AG08395 (cell line): ENCODE results near the gene FSD2.
"Not testable (repeated sequence)": the region's sequence is repeated elsewhere in the genome, so short reads cannot be mapped to it uniquely, and the experiment has no call there.

Experiments
- DNase-seq: peaks from one replicate; pipeline ENCODE4 v3.0.0; 2012; ENCODE audit warnings: mixed read lengths, low spot score

Gene FSD2

DNA sequence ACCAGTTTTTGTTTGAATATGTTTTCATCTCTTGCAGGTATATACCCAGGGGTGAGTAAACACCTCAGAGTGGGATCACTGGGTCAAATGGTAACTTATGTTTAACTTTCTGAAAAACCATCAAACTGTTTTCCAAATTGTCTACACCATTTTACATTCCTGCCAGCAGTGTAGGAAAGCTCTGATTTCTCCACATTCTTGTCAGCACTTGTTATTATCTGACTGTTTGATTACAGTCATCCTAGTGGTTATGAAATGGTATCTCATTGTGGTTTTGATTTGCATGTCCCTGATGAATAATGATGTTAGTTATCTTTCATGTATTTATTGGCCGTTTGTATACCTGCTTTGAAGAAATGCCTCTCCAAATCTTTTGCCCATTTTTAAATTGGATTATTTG is 13.8 kb downstream of the FSD2 start:
- no peak for DNase-seq

GRCh38 chr15:82790321-82790720 is 15.5 kb downstream of the FSD2 start:
- no peak for DNase-seq

DNA sequence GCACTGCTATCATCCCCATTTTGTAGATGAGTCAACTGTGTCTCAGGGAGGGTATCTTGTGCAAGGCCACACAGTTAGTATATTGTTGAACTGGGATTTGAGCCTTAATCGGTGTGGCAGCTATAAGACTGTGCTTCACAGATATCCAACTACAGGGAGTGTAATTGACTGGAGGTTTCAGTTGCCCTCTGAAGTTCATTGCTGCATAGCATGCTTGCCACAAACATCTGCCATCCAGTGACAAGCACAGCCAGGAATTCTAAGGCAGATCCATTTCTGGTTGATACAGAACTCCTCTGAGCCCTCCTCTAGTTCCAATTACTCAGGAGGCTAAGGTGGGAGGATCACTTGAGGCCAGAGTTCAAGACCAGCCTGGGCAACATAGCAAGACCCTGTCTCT is 16.4 kb downstream of the FSD2 start:
- peak; percentile 18 for DNase-seq

DNA sequence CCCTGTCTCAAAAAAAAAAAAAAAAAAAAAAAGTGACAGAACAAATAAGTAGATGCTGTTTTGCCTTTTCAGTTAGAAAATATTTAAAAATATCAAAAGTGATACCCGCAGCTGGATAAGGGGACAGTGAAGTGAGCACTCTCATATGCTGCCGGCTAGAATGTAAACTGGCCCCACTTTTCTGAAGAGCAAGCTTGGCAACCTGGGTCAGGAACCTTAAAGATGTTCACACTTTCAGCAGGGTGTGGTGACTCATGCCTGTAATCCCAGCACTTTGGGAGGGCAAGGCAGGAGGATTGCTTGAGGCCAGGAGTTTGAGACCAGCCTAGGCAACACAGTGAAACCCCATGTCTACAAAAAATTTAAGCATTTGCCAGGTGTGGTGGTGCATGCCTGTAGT is 17.4 kb downstream of the FSD2 start:
- DNase-seq: no peak

- no peak for DNase-seq
These were observed 24.5 kb downstream of the FSD2 start for GRCh38 chr15:82781349-82781748.

DNA sequence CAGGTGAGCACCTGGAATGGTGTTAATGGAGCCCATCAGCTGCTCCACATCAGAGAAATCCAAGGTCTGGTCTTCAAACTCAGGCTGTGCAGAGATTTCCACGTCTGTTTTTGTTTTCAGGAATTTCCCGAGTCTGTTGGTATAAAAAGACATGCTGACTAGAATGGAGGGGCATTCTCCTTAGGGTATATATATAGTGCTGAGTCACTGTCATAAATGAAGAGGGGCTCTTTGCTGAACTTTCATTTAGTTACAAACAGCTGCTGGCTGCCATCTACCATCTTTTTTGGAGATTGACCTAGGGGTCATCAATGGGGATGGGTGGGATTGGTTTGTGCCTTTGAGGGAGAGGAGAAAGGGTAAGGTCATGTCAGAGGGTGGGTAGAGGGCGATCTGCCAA is 27.1 kb downstream of the FSD2 start:
- DNase-seq: no peak

- no peak for DNase-seq
These were observed 31.4 kb downstream of the FSD2 start for GRCh38 chr15:82774496-82774895.

GRCh38 chr15:82771789-82772607 is 33.9 kb downstream of the FSD2 start:
- no peak for DNase-seq

DNA sequence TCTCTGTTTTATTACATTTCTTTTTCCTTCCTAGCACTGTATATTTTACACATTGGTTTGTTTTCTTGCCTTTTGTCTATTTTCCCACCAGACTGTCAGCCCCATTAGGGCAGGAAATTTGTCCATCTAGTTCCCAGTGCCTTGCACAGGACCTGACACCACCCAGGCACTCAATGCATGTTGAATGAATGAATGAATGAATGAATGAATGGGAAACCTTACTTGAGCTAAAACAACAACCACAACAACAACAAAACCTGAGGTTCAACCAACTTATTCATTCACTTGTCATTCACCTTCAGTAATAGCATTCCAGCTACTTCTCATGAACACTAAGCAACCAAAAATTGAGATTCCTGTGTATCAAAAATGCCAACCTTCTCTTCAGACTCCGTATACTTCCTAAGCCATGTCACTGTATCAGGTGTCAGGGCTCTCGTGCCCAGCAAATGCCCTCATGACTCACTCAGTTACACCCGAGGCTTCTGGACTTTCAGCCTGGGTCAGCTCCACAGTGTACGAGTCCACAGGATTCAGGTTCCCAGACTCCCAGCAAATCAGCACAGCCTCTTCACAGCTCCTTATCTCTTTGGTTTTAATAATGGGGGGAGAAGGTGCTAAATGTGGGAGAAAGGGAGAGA is 37.3 kb downstream of the FSD2 start:
- no peak for DNase-seq

DNA sequence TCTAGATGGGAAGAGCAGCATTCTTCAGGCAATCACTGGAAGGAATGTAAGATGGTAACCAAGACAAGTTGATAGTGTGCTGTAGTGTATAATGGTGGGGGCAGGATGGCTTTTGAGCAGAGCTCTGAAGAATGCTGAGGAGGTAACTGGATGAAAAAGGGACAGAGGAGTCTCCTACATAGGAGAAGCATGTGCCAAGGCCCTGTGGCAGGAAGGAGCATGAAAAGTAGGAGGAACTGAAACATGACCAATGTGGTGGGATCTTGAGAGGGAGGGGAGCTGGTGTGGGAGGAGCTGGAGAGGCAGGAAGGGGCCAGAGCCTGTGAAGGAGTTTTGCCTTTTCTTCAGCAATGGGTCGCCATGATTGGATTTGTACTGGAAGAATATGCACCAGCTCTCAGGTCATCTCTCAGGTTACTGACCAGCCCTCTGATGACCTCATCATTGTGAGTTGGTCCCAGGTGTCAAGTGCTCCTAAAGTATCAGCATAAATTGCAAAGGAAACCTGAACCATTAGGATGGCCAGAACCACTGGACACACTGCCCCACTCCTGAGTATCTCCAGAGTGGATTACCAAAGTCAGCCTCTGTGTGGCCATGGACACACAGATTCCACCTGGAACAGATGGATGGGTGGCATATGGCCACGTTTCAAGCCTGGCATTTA is 38.6 kb downstream of the FSD2 start:
- DNase-seq: no peak

GRCh38 chr15:82766201-82766600 is 39.7 kb downstream of the FSD2 start:
- DNase-seq: not testable (repeated sequence)

DNA sequence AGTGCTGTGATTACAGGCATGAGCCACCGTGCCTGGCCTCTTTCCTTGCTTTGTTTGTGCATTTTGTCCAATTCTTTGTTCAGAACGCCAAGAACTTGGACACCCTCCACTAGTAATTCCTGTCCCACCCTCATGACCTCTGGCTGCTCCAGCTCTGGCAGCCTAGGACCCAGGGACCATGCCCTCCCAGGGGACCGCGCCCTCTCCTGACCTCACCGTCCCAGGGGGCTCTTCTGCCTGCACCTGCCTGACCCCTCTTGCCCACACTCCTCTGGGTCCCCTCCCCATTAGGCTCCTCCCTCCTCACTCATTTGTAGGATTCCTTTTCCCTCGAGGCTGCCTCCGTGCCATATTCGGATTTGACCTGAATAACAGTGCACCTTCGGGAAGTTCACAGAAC is 41.1 kb downstream of the FSD2 start:
- DNase-seq: no peak

DNA sequence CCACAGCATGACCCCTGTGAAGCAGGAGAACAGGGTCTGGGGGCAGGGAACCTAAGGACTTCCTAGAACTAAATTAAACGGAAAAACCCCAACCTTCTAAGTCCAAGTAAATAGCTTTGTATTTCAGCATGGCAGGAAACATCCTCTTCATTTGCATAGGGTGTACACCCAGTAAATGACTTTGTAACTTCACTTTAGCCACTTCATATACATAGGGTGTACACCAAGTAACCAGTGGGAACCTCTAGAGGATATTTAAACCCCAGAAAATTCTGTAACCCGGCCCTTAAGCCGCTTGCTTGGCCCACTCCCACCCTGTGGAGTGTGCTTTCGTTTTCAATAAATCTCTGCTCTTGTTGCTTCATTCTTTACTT is 41.8 kb downstream of the FSD2 start:
- no peak for DNase-seq

DNA sequence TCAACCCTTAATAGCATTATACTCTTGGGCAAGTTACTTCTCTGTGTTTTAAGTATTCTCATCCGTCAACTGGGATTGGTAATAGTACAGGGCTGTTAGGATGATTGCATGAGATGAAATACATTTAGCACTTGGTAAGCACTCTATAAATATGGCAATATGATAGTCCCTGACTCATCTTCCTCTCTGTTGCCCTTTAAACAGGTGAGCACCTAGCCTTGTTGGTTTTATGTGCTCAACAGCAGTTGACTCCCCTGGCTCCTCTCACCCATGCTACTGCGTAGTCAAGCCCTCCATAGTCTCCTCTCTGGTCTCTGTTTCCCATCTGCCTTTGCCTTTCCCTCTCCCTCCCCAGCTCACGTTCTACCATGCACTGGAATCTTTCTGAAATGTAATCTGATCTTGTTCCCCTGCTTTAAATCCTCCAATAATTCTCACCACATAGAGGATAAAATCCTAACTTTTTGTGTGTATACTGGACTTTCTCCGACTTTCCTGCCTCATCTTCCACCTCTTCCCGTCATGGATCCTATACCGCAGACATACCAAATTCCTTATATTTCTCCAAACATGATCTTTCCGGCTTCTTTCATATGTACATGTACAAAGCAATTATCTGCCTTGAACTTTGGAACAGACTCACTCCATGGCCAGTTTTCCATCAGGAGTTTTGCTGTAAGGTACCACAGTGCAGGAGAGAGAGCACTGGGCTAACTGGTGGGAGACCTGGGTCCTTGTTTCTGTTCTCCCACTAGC is 42.3 kb downstream of the FSD2 start:
- DNase-seq: no peak

DNA sequence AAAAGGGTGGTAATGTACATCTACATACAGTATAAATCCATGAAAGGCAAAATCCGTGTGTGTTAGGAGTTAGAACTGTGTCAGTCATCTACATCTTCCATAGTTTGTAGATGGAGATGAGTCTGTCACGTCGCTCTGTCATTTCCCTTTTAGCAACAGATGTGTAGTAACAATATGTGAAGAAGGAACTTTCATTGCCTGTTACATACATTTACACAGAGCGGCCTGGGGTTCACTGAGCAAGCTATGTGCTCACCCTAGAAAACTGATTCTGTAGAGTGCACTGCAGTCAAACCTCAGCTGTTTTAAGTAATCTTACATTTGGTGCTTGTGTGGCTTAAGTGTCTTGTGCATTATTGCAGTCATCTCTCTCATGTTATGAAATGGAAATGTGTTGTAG is 54.6 kb downstream of the FSD2 start:
- DNase-seq: no peak

DNA sequence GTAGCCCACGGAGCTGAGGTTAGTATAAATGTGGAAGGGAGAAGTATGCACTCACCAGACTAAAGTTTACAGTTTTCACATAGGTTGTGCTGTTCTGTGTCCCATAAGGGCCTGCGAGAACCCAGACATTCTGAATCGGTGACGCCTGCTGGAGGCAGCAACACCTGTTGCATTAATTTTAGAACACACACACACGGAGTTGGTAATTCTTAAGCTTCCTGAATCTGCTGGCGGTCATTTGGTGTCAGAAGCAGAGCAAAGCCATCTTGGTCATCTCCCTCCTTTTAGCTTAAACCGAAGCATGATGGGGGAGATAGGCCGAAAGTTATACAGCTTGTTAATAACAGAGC is 55.1 kb downstream of the FSD2 start:
- peak; percentile 4 for DNase-seq

- DNase-seq: peak; percentile 97
These were observed 55.7 kb downstream of the FSD2 start for GRCh38 chr15:82749951-82750830.

GRCh38 chr15:82748315-82748714 is 57.6 kb downstream of the FSD2 start:
- no peak for DNase-seq

- no peak for DNase-seq
These were observed 62.1 kb downstream of the FSD2 start for GRCh38 chr15:82743810-82744209.

- DNase-seq: no peak
These were observed 63.7 kb downstream of the FSD2 start for GRCh38 chr15:82742134-82742533.

- DNase-seq: no peak
These were observed 66.8 kb downstream of the FSD2 start for GRCh38 chr15:82739086-82739485.

GRCh38 chr15:82737975-82738374 is 67.9 kb downstream of the FSD2 start:
- no peak for DNase-seq
